MM.1S (cell line): Measurements from ENCODE around the gene MRC1.
A peak's percentile ranks its signal among the peaks of the same experiment; 100 is the strongest.

Experiments
- DNase-seq: peaks from one replicate; pipeline ENCODE4 v3.0.0-alpha.2; 2015
- H2AFZ ChIP-seq: fragments of 300-600 bp; sonication (generic); 2 replicates; pipeline ENCODE4 v1.6.0; 2016; ENCODE audit warnings: antibody characterized with exemption, low read length
- H3F3A ChIP-seq: fragments of 300-600 bp; sonication (generic); 2 replicates; pipeline ENCODE4 v1.6.1; 2016; ENCODE audit warnings: mild to moderate bottlenecking, antibody characterized with exemption, low read length, moderate library complexity, mixed read lengths; ENCODE audit not compliant: insufficient read depth
- H3K27ac ChIP-seq: fragments of 300-600 bp; sonication (generic); 2 replicates; pipeline ENCODE4 v1.5.1; 2016; ENCODE audit warnings: mild to moderate bottlenecking, low read length
- H3K27me3 ChIP-seq: fragments of 300-600 bp; sonication (generic); replicated peaks from 2 replicates; pipeline ENCODE4 v1.6.0; 2016; ENCODE audit warnings: low read length; ENCODE audit not compliant: insufficient read depth
- H3K36me3 ChIP-seq: fragments of 300-600 bp; sonication (generic); replicated peaks from 2 replicates; pipeline ENCODE4 v1.6.1; 2016; ENCODE audit warnings: mild to moderate bottlenecking, low read length, mixed read lengths; ENCODE audit not compliant: insufficient read depth
- H3K4me1 ChIP-seq: fragments of 300-600 bp; sonication (generic); 2 replicates; pipeline ENCODE4 v1.6.1; 2016; ENCODE audit warnings: low read length, mixed read lengths
- H3K4me2 ChIP-seq: fragments of 300-600 bp; sonication (generic); 2 replicates; pipeline ENCODE4 v1.6.0; 2016; ENCODE audit warnings: low read depth, low read length
- H3K4me3 ChIP-seq: fragments of 300-600 bp; sonication (generic); 2 replicates; pipeline ENCODE4 v1.5.1; 2016; ENCODE audit warnings: low read length, mixed read lengths
- H3K79me2 ChIP-seq: fragments of 300-600 bp; sonication (generic); 2 replicates; pipeline ENCODE4 v1.6.1; 2016; ENCODE audit warnings: mixed run types, low read length, mixed read lengths
- H3K9ac ChIP-seq: fragments of 300-600 bp; sonication (generic); 2 replicates; pipeline ENCODE4 v1.6.1; 2016; ENCODE audit warnings: low read length, mixed read lengths
- H3K9me2 ChIP-seq: fragments of 300-600 bp; sonication (generic); replicated peaks from 2 replicates; pipeline ENCODE4 v1.6.1; 2016; ENCODE audit warnings: mild to moderate bottlenecking, low read length, mixed read lengths; ENCODE audit not compliant: insufficient read depth
- H3K9me3 ChIP-seq: fragments of 300-600 bp; sonication (generic); replicated peaks from 2 replicates; pipeline ENCODE4 v1.6.1; 2016; ENCODE audit warnings: mild to moderate bottlenecking, low read length, mixed read lengths; ENCODE audit not compliant: insufficient read depth
- H4K20me1 ChIP-seq: fragments of 300-600 bp; sonication (generic); 2 replicates; pipeline ENCODE4 v1.6.1; 2016; ENCODE audit warnings: mild to moderate bottlenecking, low read length, moderate library complexity, mixed read lengths; ENCODE audit not compliant: insufficient read depth
- EZH2 ChIP-seq: fragments of 300-600 bp; sonication (generic); optimal IDR thresholded peaks from 2 replicates; pipeline ENCODE3; 2017; ENCODE audit warnings: low read depth, mild to moderate bottlenecking, antibody characterized with exemption, low read length, mixed read lengths
- EZH2phosphoT487 ChIP-seq: fragments of 300-600 bp; sonication (generic); IDR thresholded peaks from 2 replicates; pipeline ENCODE4 v1.6.1; 2018; ENCODE audit warnings: antibody characterized with exemption, low read length
- TF ChIP-seq, protein P1 (sequence below): fragments of 300-600 bp; sonication (generic); IDR thresholded peaks from 2 replicates; pipeline ENCODE4 v1.5.1; 2016; ENCODE audit warnings: antibody characterized with exemption, low read length, mixed read lengths

Gene MRC1

DNA sequence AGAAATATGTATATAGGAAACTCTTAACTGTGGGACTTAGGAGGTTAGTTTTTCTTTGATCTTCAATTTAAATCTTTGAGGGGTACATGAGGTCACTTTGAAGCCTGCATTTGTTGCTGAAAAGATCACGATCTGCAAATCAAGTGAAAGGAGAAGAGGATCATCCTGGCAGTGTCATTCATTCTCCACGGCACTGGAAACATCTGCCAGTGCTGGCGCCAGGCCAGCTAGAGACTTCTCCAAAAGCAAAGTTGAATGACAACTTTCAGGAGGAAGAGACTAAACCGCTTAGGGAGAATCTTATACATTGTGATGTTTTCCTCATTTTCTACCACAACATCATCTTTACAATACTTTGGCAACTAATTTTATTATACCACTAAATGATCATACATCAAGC is 42.5 kb downstream of the MRC1 start:
- no peak for DNase-seq
- Histone ChIP-seq H3K36me3 (no peaks in the 10 kb centered on the region), H3K27ac (no peak overlapping the region), H3K9ac (no peak overlapping the region), H2AFZ (no peak overlapping the region), H3K4me1 (0 out of 2 replicates have a peak, but pooled peaks cover 3% of the 10 kb centered on the region), H3K4me3 (no peak overlapping the region), H4K20me1 (no peaks in the 10 kb centered on the region), H3K79me2 (no peaks in the 10 kb centered on the region), H3K27me3 (no peaks in the 10 kb centered on the region), H3K4me2 (no peak overlapping the region), H3K9me3 (no peaks in the 10 kb centered on the region), H3K9me2 (no peaks in the 10 kb centered on the region), H3F3A (no peaks in the 10 kb centered on the region)
- TF ChIP-seq, protein P1, sequence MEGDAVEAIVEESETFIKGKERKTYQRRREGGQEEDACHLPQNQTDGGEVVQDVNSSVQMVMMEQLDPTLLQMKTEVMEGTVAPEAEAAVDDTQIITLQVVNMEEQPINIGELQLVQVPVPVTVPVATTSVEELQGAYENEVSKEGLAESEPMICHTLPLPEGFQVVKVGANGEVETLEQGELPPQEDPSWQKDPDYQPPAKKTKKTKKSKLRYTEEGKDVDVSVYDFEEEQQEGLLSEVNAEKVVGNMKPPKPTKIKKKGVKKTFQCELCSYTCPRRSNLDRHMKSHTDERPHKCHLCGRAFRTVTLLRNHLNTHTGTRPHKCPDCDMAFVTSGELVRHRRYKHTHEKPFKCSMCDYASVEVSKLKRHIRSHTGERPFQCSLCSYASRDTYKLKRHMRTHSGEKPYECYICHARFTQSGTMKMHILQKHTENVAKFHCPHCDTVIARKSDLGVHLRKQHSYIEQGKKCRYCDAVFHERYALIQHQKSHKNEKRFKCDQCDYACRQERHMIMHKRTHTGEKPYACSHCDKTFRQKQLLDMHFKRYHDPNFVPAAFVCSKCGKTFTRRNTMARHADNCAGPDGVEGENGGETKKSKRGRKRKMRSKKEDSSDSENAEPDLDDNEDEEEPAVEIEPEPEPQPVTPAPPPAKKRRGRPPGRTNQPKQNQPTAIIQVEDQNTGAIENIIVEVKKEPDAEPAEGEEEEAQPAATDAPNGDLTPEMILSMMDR, result no peak
- TF ChIP-seq EZH2, result no peak

DNA sequence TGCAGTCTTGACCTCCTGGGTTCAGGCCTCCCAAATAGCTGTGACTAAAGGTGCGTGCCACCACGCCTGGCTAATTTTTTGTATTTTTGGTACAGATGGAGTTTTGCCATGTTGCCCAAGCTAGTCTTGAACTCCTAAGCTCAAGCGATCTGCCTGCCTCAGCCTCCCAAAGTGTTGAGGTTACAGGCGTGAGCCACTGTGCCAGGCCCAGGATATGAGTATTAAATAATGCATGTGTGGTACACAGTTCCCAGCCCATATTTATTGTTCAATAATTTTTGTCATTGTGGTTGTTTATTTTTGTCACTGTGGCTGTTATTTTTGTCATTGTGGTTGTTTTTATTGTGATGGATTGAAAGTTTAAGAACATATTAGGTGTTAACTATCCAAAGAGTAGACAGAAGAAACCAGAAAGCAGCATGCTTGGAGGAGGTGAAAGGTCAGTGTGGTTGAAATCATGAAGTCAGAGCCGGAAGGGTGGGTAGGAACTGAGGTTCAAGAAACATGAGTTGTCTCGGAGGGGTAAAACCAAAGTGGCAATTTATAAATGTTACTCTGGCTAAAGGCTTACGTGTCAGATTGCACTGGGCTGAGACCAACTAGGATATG is 45.0 kb downstream of the MRC1 start:
- no peak overlapping the region for H2AFZ ChIP-seq
- no peaks in the 10 kb centered on the region for H3K36me3 ChIP-seq
- H4K20me1 ChIP-seq, result no peaks in the 10 kb centered on the region
- H3K9me3 ChIP-seq, result no peaks in the 10 kb centered on the region
- TF ChIP-seq EZH2phosphoT487 (no peak), EZH2 (no peak)
- TF ChIP-seq, protein P1, result no peak
- H3K4me3 ChIP-seq, result no peak overlapping the region
- no peaks in the 10 kb centered on the region for H3K4me1 ChIP-seq
- no peaks in the 10 kb centered on the region for H3F3A ChIP-seq
- DNase-seq, result peak; percentile 35
- H3K27me3 ChIP-seq, result no peaks in the 10 kb centered on the region
- H3K9ac ChIP-seq, result no peak overlapping the region
- H3K27ac ChIP-seq, result no peak overlapping the region
- H3K79me2 ChIP-seq, result no peaks in the 10 kb centered on the region
- no peaks in the 10 kb centered on the region for H3K9me2 ChIP-seq
- no peak overlapping the region for H3K4me2 ChIP-seq

DNA sequence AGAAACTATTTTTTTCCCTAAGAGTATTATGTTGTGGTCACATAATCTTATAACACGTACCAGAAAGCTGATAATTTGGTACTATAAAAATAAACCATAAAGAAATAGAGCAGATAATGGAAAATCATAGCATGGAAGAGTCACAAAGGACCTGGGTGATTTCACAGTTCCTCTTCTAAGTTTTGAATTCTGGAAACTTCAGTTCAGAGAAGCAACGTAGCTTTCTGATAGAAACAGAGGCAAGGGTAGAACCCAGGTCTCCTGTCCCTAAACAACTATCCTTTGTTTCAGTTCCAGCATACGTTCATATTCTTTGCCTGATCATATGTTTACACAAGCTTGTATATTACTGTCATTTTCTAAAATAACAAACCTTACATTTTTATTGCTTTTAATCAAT is 47.9 kb downstream of the MRC1 start:
- Histone ChIP-seq H3K9me2 (no peaks in the 10 kb centered on the region), H3K79me2 (no peaks in the 10 kb centered on the region), H3K9me3 (no peaks in the 10 kb centered on the region), H3K4me2 (no peak overlapping the region), H3K9ac (no peak overlapping the region), H4K20me1 (no peaks in the 10 kb centered on the region), H3K4me1 (no peaks in the 10 kb centered on the region), H3K27me3 (no peaks in the 10 kb centered on the region), H3F3A (no peaks in the 10 kb centered on the region), H3K4me3 (no peak overlapping the region), H3K36me3 (no peaks in the 10 kb centered on the region), H2AFZ (no peak overlapping the region), H3K27ac (no peak overlapping the region)
- TF ChIP-seq EZH2, result no peak
- TF ChIP-seq, protein P1, result no peak
- no peak for TF ChIP-seq EZH2phosphoT487
- DNase-seq, result no peak
